Astrocyte (in vitro differentiated cells and primary cell): Measurements from ENCODE around the gene GABPB1. TPM values are rescaled to one million over a fixed set of nuclear protein-coding genes. Genes with fewer than 3 reads are reported as not detected.

Experiments used
- DNase-seq: peaks from one replicate; pipeline ENCODE4 v3.0.0-alpha.2; 2010; ENCODE audit warnings: low read depth
- FAIRE-seq: peaks from 2 replicates; lab custom pipeline; 2011; peaks lifted over from hg19 to GRCh38; lab: Jason Lieb, UNC
- H2AFZ ChIP-seq: 2 replicates; pipeline ENCODE4 v1.6.0; 2012; ENCODE audit warnings: low read depth, low read length, inconsistent platforms
- H3K27ac ChIP-seq: 2 replicates; pipeline ENCODE4 v1.5.1; 2011; ENCODE audit warnings: low read depth, low read length, inconsistent platforms
- H3K27me3 ChIP-seq: 2 replicates; pipeline ENCODE4 v1.6.0; 2011; ENCODE audit warnings: low read length, inconsistent platforms; ENCODE audit not compliant: insufficient read depth
- H3K36me3 ChIP-seq: 2 replicates; pipeline ENCODE4 v1.5.1; 2011; ENCODE audit warnings: low read length, inconsistent platforms; ENCODE audit not compliant: insufficient read depth
- H3K4me1 ChIP-seq: 2 replicates; pipeline ENCODE4 v1.5.1; 2011; ENCODE audit warnings: low read length, inconsistent platforms; ENCODE audit not compliant: insufficient read depth
- H3K4me2 ChIP-seq: 2 replicates; pipeline ENCODE4 v1.6.0; 2012; ENCODE audit warnings: low read length, inconsistent platforms
- H3K4me3 ChIP-seq: 2 replicates; pipeline ENCODE4 v1.5.1; 2011; ENCODE audit warnings: low read depth, mild to moderate bottlenecking, low read length, inconsistent platforms; ENCODE audit not compliant: insufficient read depth
- H3K79me2 ChIP-seq: 2 replicates; pipeline ENCODE4 v1.6.0; 2012; ENCODE audit warnings: mild to moderate bottlenecking, low read length, inconsistent platforms; ENCODE audit not compliant: insufficient read depth
- H3K9ac ChIP-seq: 2 replicates; pipeline ENCODE4 v1.6.0; 2012; ENCODE audit warnings: mild to moderate bottlenecking, low read length, inconsistent platforms
- H3K9me3 ChIP-seq: 2 replicates; pipeline ENCODE4 v1.5.1; 2012; ENCODE audit warnings: low read depth, mild to moderate bottlenecking, low read length, inconsistent platforms; ENCODE audit not compliant: insufficient read depth
- H4K20me1 ChIP-seq: 2 replicates; pipeline ENCODE4 v1.6.0; 2012; ENCODE audit warnings: low read length, inconsistent platforms; ENCODE audit not compliant: insufficient read depth
- H3K27ac Mint-ChIP-seq: one replicate; pipeline ENCODE4 v1.8.0; 2021; ENCODE audit warnings: mild to moderate bottlenecking, mixed read lengths; ENCODE audit not compliant: unreplicated experiment
- H3K27me3 Mint-ChIP-seq: one replicate; pipeline ENCODE4 v1.8.0; 2021; ENCODE audit warnings: low read depth, mixed read lengths; ENCODE audit not compliant: unreplicated experiment
- H3K36me3 Mint-ChIP-seq: one replicate; pipeline ENCODE4 v1.8.0; 2021; ENCODE audit warnings: low read depth, mixed read lengths; ENCODE audit not compliant: unreplicated experiment
- H3K4me1 Mint-ChIP-seq: one replicate; pipeline ENCODE4 v1.8.0; 2021; ENCODE audit warnings: low read depth, mixed read lengths; ENCODE audit not compliant: unreplicated experiment
- H3K4me3 Mint-ChIP-seq: one replicate; pipeline ENCODE4 v1.8.0; 2021; ENCODE audit warnings: mild to moderate bottlenecking, moderate library complexity, mixed read lengths; ENCODE audit not compliant: unreplicated experiment
- H3K9me3 Mint-ChIP-seq: one replicate; pipeline ENCODE4 v1.8.0; 2021; ENCODE audit warnings: mild to moderate bottlenecking, mixed read lengths; ENCODE audit not compliant: unreplicated experiment
- EZH2 ChIP-seq: IDR thresholded peaks from 2 replicates; pipeline ENCODE4 v1.6.1; 2012; ENCODE audit warnings: mild to moderate bottlenecking, low read length, inconsistent platforms; ENCODE audit not compliant: insufficient read depth
- total RNA-seq: library from RNA; stranded (reverse); gene quantifications from 2 replicates; pipeline ENCODE4 v1.2.1, GENCODE V29; 2021
- TF ChIP-seq, protein P1 (sequence below): IDR thresholded peaks from 2 replicates; pipeline ENCODE4 v1.5.1; 2011; ENCODE audit warnings: low read depth, mild to moderate bottlenecking, inconsistent platforms, low read length, moderate library complexity; ENCODE audit not compliant: insufficient read depth

The GABPB1 gene
- total RNA-seq, 1 donor from 2014 or later: 33.5 TPM

DNA sequence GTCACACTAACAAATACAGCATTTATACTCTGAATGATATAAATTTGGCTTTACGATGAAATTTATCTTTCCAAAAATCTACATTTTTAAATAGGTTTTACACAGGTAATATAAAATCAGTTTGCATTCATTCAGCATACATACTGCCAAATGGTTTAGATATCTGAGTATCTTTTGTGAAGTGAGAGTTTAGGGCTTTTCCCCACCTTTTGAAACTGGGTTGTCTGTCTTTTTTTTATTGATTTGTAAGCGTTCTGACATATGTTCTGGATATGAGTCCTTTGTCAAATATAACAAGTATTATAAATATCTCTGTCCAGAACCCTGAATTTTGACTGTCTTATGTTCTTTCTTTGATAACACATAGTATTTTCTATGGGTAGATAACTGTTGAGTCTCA, 42.4 kb downstream of the GABPB1 start:
- no peak overlapping the region for H3K27ac Mint-ChIP-seq

DNA sequence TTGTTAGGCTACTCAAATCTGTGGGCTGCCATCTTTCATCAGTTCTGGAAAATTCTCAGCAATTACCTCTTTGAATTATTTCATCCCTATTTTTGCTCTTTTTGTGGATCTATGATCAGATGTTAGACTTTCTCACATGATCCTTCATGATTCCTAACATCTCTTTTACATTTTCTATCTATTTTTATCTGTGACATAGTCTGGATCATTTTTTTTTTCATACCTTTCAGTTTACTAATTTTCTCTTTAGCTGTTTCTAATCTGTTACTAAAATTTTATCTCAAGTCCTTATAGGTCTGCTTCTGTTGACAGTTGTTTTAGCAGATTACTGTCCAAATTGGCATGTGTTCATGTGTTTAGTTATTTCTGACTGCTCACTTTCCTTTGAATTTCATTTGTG, 47.2 kb downstream of the GABPB1 start:
- H4K20me1 ChIP-seq: no peaks in the 10 kb centered on the region
- no peaks in the 10 kb centered on the region for H3K4me1 Mint-ChIP-seq
- H3K27me3 Mint-ChIP-seq: no peaks in the 10 kb centered on the region
- H3K27ac ChIP-seq: no peak overlapping the region
- no peak overlapping the region for H3K27ac Mint-ChIP-seq
- H2AFZ ChIP-seq: no peak overlapping the region
- H3K27me3 ChIP-seq: no peaks in the 10 kb centered on the region
- peaks cover 5% of the 10 kb centered on the region for H3K9me3 Mint-ChIP-seq
- H3K4me2 ChIP-seq: no peak overlapping the region
- no peaks in the 10 kb centered on the region for H3K4me1 ChIP-seq
- H3K9ac ChIP-seq: no peak overlapping the region
- FAIRE-seq: no peak
- H3K36me3 Mint-ChIP-seq: peaks cover 19% of the 10 kb centered on the region
- DNase-seq: no peak
- no peak for TF ChIP-seq EZH2
- TF ChIP-seq, protein P1, sequence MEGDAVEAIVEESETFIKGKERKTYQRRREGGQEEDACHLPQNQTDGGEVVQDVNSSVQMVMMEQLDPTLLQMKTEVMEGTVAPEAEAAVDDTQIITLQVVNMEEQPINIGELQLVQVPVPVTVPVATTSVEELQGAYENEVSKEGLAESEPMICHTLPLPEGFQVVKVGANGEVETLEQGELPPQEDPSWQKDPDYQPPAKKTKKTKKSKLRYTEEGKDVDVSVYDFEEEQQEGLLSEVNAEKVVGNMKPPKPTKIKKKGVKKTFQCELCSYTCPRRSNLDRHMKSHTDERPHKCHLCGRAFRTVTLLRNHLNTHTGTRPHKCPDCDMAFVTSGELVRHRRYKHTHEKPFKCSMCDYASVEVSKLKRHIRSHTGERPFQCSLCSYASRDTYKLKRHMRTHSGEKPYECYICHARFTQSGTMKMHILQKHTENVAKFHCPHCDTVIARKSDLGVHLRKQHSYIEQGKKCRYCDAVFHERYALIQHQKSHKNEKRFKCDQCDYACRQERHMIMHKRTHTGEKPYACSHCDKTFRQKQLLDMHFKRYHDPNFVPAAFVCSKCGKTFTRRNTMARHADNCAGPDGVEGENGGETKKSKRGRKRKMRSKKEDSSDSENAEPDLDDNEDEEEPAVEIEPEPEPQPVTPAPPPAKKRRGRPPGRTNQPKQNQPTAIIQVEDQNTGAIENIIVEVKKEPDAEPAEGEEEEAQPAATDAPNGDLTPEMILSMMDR: no peak
- peaks cover 3% of the 10 kb centered on the region for H3K79me2 ChIP-seq
- no peak overlapping the region for H3K4me3 Mint-ChIP-seq
- no peak overlapping the region for H3K4me3 ChIP-seq
- H3K36me3 ChIP-seq: peaks cover 9% of the 10 kb centered on the region
- H3K9me3 ChIP-seq: no peaks in the 10 kb centered on the region

More for the DNA sequence above, 42.4 kb downstream of the GABPB1 start:
- Mint-ChIP-seq H3K4me1 (no peaks in the 10 kb centered on the region), H3K9me3 (peaks cover 1% of the 10 kb centered on the region), H3K36me3 (peaks cover 9% of the 10 kb centered on the region), H3K4me3 (no peak overlapping the region), H3K27me3 (no peaks in the 10 kb centered on the region)
- peaks cover 5% of the 10 kb centered on the region for H3K36me3 ChIP-seq
- H3K27ac ChIP-seq: no peak overlapping the region
- H3K9ac ChIP-seq: no peak overlapping the region
- H3K9me3 ChIP-seq: no peaks in the 10 kb centered on the region
- FAIRE-seq (no peak), DNase-seq (no peak)
- H3K4me1 ChIP-seq: no peaks in the 10 kb centered on the region
- H3K79me2 ChIP-seq: peaks cover 19% of the 10 kb centered on the region
- H3K27me3 ChIP-seq: no peaks in the 10 kb centered on the region
- no peaks in the 10 kb centered on the region for H4K20me1 ChIP-seq
- H3K4me2 ChIP-seq: no peak overlapping the region
- H2AFZ ChIP-seq: no peak overlapping the region
- H3K4me3 ChIP-seq: no peak overlapping the region
- TF ChIP-seq, protein P1: no peak
- no peak for TF ChIP-seq EZH2

DNA sequence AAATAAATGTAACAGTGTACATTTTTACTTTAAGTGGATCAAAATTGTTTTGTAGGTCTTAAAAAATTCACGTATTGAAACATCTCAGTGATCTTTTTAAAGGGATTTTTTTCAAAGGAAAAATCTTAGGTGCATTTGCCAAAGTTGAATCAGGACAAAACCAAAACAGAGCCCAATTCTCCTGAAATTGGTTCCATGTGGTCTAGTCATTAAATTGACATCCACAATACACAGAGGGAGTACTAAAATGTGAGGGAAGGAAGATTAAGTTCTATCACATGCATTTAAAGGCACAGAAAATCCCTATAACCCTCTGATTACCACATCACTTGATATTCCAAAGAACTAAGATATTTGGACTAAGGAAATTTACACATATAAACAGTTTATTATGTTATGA, 50.2 kb downstream of the GABPB1 start:
- Histone ChIP-seq H3K9ac (no peak overlapping the region), H3K4me1 (no peaks in the 10 kb centered on the region), H3K79me2 (no peaks in the 10 kb centered on the region), H3K4me2 (no peak overlapping the region), H3K36me3 (peaks cover 15% of the 10 kb centered on the region), H4K20me1 (no peaks in the 10 kb centered on the region), H2AFZ (no peak overlapping the region), H3K27me3 (no peaks in the 10 kb centered on the region), H3K4me3 (no peak overlapping the region), H3K27ac (no peak overlapping the region), H3K9me3 (no peaks in the 10 kb centered on the region)
- no peaks in the 10 kb centered on the region for H3K27me3 Mint-ChIP-seq
- DNase-seq (no peak), FAIRE-seq (no peak)
- H3K4me1 Mint-ChIP-seq: no peaks in the 10 kb centered on the region
- peaks cover 19% of the 10 kb centered on the region for H3K36me3 Mint-ChIP-seq
- no peak for TF ChIP-seq EZH2
- TF ChIP-seq, protein P1: no peak
- H3K9me3 Mint-ChIP-seq: peaks cover 5% of the 10 kb centered on the region
- H3K4me3 Mint-ChIP-seq: no peak overlapping the region
- no peak overlapping the region for H3K27ac Mint-ChIP-seq
